GM13976 (cell line): ENCODE measurements around the gene RPS6KL1.

Source experiments
- DNase-seq: peaks from one replicate; pipeline ENCODE4 v3.0.0; 2012; ENCODE audit warnings: low spot score
- in situ Hi-C: fragments of 300-500 bp; cut with MboI; formaldehyde crosslinking; loops from one replicate; pipeline ENCODE4 v1.12.0; 2022; ENCODE audit warnings: low sequenced_read_pairs, mixed read lengths, inconsistent platforms; ENCODE audit not compliant: unreplicated experiment
- TF ChIP-seq, protein P1 (sequence below): IDR thresholded peaks from 2 replicates; pipeline ENCODE4 v1.5.1; 2012; ENCODE audit warnings: borderline replicate concordance, mild to moderate bottlenecking; ENCODE audit not compliant: insufficient read depth; ENCODE audit errors: extremely low read depth, missing control alignments, control extremely low read depth

Gene RPS6KL1

DNA sequence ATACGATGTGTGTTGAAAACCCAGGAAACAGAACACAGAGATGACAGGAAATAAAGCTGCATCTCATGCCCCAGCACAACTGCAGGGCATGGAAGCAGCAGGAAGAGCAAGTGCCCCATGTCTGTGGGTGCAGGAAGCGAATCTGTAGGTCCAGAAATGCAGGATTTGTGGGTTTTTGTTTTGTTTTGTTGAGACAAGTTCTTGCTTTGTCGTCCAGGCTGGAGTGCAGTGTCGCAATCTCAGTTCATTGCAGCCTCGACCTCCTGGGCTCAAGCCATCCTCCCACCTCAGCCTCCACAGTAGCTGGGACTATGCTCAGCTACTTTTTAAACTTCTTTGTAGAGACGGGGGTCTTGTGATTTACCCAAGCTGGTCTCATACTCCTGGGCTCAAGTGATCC, 6.2 kb upstream of the RPS6KL1 start:
- TF ChIP-seq, protein P1, sequence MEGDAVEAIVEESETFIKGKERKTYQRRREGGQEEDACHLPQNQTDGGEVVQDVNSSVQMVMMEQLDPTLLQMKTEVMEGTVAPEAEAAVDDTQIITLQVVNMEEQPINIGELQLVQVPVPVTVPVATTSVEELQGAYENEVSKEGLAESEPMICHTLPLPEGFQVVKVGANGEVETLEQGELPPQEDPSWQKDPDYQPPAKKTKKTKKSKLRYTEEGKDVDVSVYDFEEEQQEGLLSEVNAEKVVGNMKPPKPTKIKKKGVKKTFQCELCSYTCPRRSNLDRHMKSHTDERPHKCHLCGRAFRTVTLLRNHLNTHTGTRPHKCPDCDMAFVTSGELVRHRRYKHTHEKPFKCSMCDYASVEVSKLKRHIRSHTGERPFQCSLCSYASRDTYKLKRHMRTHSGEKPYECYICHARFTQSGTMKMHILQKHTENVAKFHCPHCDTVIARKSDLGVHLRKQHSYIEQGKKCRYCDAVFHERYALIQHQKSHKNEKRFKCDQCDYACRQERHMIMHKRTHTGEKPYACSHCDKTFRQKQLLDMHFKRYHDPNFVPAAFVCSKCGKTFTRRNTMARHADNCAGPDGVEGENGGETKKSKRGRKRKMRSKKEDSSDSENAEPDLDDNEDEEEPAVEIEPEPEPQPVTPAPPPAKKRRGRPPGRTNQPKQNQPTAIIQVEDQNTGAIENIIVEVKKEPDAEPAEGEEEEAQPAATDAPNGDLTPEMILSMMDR, result no peak
- in situ Hi-C loops, result no loop called here
- no peak for DNase-seq

DNA sequence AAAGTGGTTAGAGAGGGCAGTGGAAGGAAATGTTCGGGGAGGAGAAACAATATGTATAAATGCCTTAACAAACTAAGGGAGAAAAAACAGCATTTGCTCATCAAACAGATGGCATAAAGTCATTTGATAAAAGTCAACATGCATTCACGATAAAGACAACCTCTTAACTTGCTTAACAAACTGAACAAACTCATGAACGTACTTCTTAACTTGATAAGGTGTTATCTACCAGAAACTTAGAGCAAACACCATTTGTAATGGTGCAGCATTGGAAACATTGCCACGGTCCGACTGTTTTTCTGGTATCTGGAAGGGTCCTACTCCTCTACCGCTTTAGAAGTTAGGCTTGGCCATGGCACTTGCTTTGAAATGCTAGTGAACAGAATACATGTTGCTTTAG, 4.2 kb upstream of the RPS6KL1 start:
- in situ Hi-C loops, result no loop called here
- DNase-seq, result no peak
- TF ChIP-seq, protein P1, result no peak

DNA sequence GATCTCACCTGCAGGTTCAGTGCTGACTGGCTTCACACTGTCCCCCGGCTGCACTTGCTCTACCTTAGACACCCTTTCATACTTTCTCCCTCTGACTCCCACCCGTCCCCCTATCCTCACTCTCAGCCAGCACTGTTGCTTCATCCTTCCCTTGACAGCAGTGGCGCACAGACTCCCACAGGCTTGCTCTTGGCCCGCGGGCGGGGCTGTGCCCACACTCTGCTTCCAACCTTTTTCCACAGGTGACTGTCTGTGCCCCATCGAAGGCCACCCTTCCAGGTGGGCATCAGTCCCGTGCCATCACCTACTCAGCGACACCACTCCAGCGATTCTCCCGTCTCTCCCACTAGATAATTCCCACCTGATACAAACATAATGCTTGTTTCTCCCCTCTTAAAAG, 1.0 kb upstream of the RPS6KL1 start:
- TF ChIP-seq, protein P1, result no peak
- DNase-seq, result no peak
- in situ Hi-C loops, result no loop called here

DNA sequence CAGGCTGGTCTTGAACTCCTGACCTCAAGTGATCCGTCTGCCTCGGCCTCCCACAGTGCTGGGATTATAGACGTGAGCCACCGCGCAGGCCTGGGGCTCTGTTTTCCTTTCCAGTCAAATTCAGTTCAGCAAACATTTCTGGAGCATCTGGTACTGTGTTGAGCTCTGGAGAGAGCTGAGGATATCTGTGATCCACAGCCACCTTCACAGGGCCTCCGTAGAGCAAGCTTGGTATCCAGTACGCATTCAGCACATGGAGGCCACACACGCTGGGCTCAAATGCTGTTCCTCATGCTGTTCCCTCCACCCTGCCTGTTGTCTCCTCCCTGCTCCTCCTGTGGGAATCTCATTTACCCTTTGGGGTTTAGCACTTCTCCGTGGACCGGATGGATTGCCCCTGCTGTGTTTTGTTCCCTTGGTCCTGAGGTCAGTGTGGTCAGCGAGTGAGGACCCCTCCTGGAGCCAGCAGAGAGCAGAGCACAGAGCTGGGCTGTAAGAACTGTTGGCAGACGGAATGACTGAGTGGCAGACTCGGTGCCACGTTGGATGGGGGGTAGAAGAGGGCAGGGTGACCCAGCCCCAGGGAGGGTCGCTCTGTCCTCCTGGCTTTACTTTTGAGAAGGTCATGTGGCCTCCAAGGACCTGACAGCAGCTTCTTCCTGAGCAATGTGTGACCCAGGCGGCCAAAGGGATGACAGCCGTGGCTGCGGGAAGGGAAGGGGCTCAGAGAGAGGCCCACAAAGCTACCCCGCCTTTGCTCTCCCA, 891 bp downstream of the RPS6KL1 start:
- TF ChIP-seq, protein P1, result no peak
- in situ Hi-C loops, result no loop called here
- peak; percentile 19 for DNase-seq

DNA sequence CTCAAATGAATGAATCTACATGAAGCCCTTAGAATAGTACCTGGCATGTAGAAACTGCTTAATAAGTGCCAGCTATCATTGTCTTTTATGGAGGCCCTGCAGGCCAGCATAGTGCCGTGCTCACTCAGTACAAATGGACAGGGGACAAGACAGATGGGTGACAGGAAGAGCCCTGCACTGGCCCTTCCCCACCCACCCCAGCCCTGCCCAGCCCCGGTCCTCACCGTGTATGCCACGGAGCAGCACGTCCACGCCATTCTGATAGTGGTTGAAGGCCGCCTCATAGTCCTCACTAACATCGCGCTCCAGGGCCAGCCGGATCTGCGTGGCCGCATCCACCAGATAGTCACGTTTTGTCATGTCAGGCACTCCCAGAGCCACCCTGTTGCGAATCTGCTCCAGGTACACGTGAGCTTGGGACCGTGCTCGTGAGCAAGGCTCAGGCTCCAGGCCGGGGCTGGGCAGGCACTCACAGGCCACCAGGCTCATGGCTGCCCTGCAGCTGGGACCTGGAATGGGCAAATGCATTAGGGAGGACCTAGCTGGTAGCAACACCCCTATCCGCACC, 1.9 kb downstream of the RPS6KL1 start:
- TF ChIP-seq, protein P1, result no peak
- in situ Hi-C loops, result no loop called here
- no peak for DNase-seq

DNA sequence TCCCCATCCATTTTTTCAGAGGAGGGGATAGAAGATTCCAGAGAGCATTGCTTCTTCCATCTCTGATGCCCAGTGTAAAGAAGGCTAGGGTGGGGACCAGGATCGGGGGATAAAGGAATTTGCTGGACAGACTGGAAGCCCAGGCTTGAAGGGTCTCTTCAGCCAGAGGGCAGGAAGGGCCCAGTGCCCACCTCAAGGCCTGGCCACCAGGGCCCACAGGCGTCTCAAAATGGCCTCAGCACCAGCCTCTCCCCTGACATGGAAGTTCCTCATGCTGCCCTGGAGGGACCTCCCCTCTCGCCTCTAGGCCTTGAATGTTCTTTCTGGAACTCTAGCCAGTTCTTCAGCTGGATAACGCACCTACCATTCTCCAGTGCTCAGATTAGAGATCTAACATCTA, 2.8 kb downstream of the RPS6KL1 start:
- in situ Hi-C loops, result no loop called here
- TF ChIP-seq, protein P1, result no peak
- DNase-seq, result no peak
